GM21529 (cell line): ENCODE measurements around the gene STK40.
A peak's percentile ranks its signal among the peaks of the same experiment; 100 is the strongest.

Experiments used
- ATAC-seq: cut with Tn5 transposase; IDR thresholded peaks from one replicate; pipeline ENCODE4 v1.9.1; 2021; ENCODE audit not compliant: unreplicated experiment

STK40 gene

GRCh38 chr1:36321119-36321951 lies 64.4 kb downstream of the STK40 start:
- ATAC-seq, result no peak

- no peak for ATAC-seq
Measured at GRCh38 chr1:36320767-36321118, 65.0 kb downstream of the STK40 start.

- no peak for ATAC-seq
Measured at GRCh38 chr1:36320291-36320761, 65.4 kb downstream of the STK40 start.

DNA sequence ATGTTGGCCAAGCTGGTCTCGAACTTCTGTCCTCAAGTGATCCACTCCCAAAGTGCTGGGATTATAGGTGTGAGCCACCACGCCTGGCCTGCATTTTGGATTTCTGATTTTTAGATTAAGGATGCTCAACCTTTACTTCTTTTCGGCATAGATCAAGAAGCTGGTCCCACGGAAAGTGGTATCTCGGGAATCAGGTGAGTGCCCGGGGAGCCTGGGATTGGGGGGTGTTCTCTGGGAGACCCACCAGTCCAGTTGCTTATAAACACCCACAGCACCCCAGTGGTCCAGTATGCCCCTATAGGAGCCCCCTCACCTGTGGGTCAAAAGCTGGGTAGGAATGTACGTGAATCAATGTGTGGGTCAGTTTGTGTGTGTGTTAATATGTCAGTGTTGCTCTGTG lies 76.3 kb downstream of the STK40 start:
- no peak for ATAC-seq

- no peak for ATAC-seq
Measured at GRCh38 chr1:36307601-36308330, 78.0 kb downstream of the STK40 start.

GRCh38 chr1:36306902-36307456 lies 78.7 kb downstream of the STK40 start:
- ATAC-seq, result peak; percentile 95

DNA sequence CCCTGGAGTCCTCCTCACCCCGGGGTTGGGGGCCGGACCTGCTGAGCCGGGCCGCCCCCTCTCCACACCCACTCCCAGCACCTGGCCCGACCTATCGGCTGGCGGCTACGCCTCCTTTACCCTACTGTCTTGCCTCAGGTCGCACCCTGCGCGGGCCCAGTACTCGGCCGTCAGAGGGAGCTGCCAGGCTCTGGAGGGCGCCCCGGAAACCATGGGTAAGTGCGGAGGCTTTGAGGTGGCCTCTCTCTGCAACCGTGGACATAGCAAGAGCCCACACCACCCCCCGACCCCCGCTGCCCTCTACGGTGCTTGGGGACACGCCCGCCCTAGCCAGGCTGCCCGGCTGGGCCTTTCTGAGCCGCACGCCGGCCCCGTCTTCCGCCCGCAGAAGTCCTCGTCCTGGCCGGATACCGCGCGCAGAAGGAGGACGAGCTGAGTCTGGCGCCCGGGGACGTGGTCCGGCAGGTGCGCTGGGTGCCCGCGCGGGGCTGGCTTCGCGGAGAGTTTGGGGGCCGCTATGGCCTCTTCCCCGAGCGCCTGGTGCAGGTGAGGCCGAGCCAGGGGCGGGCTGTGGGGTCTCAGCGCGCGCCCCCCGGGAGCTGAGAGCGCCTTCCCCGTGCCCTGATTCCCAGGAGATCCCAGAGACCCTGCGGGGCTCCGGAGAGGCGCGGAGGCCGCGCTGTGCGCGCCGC lies 79.4 kb downstream of the STK40 start, which contains the start of gene SH3D21:
TSS of gene SH3D21 (plus strand) at position 159 of the 692 bp plus-strand sequence. CDS start at position 212, 53 bp downstream.
- peak; percentile 26 for ATAC-seq

DNA sequence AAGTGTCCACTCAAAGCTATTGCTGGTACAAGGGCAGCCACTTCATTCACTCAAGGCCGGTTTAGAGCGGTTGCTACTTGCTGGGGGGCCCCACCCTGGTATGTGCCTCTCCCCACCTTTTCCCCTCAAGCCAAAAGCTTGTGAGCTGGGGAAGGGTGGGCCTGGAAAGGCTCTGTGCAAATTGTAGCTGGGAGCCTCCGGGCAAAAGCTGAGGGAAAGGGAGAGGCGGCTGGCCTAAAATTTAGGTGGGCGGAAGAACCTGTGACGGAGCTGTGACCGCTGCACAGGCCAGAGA lies 79.9 kb downstream of the STK40 start:
- no peak for ATAC-seq

GRCh38 chr1:36304970-36305914 lies 80.5 kb downstream of the STK40 start:
- no peak for ATAC-seq

DNA sequence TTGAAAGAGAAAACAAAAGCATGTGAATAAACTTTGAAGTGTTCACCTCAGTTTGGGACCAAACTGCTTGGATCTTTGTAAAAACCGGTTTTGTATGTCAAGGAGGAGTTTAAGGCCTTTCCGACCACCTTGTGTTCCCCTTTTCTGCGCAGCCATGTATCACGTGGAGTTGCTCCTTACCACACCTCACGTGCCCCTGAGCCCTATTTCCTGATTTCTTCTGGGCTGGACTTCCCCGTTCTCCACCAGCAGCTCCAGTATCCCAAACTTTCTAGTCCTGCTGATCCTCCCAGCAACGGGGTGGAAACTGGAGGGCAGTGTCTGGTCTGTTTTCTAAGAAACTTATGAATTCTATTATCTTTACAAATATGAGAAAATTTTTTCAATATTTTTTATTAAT lies 81.2 kb downstream of the STK40 start:
- ATAC-seq, result no peak

GRCh38 chr1:36303650-36304360 lies 81.9 kb downstream of the STK40 start:
- no peak for ATAC-seq

GRCh38 chr1:36303244-36303643 lies 82.5 kb downstream of the STK40 start:
- ATAC-seq, result no peak

DNA sequence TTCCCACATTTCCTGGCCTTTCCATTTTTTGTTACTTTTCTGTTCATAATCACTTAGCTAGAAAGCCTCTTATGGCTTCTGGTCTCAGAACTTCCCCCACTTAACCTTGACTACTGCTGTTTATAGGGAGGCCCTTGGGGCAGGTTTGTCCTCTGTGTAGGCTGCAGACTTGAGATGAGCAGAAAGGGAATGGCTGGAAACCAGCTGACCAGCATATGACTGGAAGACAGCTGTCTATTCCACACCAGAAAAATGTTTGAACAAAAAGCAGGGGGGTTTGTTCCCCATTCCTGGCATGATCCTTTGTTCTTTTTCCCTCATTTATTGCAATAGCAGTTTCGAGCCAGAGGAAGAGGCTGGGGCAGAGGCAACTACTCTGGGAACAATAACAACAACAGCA lies 84.5 kb downstream of the STK40 start:
- no peak for ATAC-seq

DNA sequence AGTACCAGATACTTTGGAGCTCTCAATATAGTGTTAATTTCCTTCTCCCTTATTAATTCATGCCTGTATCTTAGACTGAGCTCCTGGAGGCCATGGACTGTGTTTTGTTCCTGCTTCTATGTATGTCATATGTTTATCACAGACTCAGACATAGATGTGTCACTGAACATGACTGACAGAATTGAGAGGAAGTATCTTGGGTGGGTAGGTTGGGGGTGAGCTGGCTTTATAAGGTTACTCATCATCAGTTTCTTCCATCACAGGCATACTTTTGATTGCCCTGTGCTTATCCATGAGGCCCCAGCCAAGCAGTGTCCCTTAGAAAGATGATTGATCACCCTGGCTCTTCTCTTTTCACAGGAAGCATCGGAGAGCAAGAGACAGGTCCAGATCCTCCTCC lies 85.2 kb downstream of the STK40 start:
- no peak for ATAC-seq

GRCh38 chr1:36298640-36299039 lies 87.1 kb downstream of the STK40 start:
- ATAC-seq, result no peak

DNA sequence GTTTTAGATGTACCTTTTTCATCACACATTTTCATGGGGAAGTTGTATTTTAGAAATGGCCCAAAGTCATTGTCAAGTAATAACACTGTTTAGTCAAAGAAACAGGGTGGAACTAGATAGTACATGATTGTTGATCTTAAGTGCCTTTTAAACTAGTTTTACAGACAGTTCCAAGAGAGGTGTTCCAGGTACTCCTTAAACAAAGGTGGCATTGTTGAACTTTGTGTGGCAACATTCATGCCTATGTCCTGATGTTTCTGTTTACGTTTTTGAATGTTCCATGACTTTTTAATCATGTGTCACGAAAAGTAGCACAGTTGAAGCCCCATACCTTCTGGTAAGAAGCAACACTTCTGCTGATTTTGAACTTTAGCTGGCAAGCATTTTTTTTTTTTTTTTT lies 88.7 kb downstream of the STK40 start:
- no peak for ATAC-seq

GRCh38 chr1:36295390-36295789 lies 90.3 kb downstream of the STK40 start:
- ATAC-seq, result no peak
